Gastroesophageal sphincter (tissue), 4 donors: ENCODE data around the gene ZNF417. TPM values are rescaled to one million over a fixed set of nuclear protein-coding genes. Genes with fewer than 3 reads are reported as not detected.
"Not testable (repeated sequence)": the region's sequence is repeated elsewhere in the genome, so short reads cannot be mapped to it uniquely, and the experiment has no call there.

Experiments used
- ATAC-seq: fragments of 150-250 bp; one replicate; pipeline ENCODE4 v1.9.1; 2016; ENCODE audit warnings: mild to moderate bottlenecking, moderate library complexity
- H3K27ac ChIP-seq, 4 donors: fragments of 200-600 bp; sonication (generic) in 3 of 4; 1 replicate in 3 of 4; 2 replicates in 1 of 4; pipeline ENCODE4 v1.5.1; 2016 to 2019
- H3K27me3 ChIP-seq: fragments of 200-600 bp; sonication (generic); one replicate; pipeline ENCODE4 v1.5.1; 2019
- H3K36me3 ChIP-seq, 2 donors: fragments of 200-600 bp; sonication (generic); one replicate each; pipeline ENCODE4 v1.5.1; 2019; ENCODE audit warnings: control low read depth in 1 of 2
- H3K4me1 ChIP-seq, 3 donors: fragments of 200-600 bp; sonication (generic); 1 replicate in 2 of 3; 2 replicates in 1 of 3; pipeline ENCODE4 v1.5.1; 2016 to 2019; ENCODE audit warnings: control low read depth in 2 of 3
- H3K4me3 ChIP-seq, 2 donors: fragments of 200-600 bp; sonication (generic); one replicate each; pipeline ENCODE4 v1.5.1; 2019; ENCODE audit warnings: mild to moderate bottlenecking in 1 of 2, moderate library complexity in 1 of 2
- H3K9me3 ChIP-seq, 3 donors: fragments of 200-600 bp; sonication (generic); one replicate each; pipeline ENCODE4 v1.5.1; 2017 to 2019; ENCODE audit warnings: control low read depth in 2 of 3
- CTCF ChIP-seq, 4 experiments: fragments of 200-600 bp in 2 of 4; fragments of 450-650 bp in 2 of 4; sonication (generic) in 1 of 4; IDR thresholded peaks; one replicate each; pipeline ENCODE4 v1.5.1; 2017 to 2019; ENCODE audit warnings: antibody characterized with exemption in 4 of 4, mild to moderate bottlenecking in 2 of 4, moderate library complexity in 2 of 4
- EP300 ChIP-seq: sonication (generic); formaldehyde crosslinking; IDR thresholded peaks from one replicate; pipeline ENCODE4 v1.6.1; 2017; ENCODE audit warnings: antibody characterized with exemption, mild to moderate bottlenecking
- POLR2A ChIP-seq, 2 donors: fragments of 450-650 bp; IDR thresholded peaks; one replicate each; pipeline ENCODE4 v1.6.1; 2017; ENCODE audit warnings: antibody characterized with exemption in 2 of 2, mild to moderate bottlenecking in 2 of 2, moderate library complexity in 1 of 2
- POLR2AphosphoS5 ChIP-seq: sonication (generic); formaldehyde crosslinking; IDR thresholded peaks from one replicate; pipeline ENCODE4 v1.6.1; 2017; ENCODE audit warnings: antibody characterized with exemption
- WGBS, 2 donors: methylation state at CpG; one replicate each; pipeline ENCODE4 v1.1.5; 2018; ENCODE audit warnings: low coverage in 1 of 2; 5-methylcytosine and 5-hydroxymethylcytosine counted together
- total RNA-seq, 4 donors: library from RNA; depleted of rRNA; stranded (reverse); fragments of >200 nt; gene quantifications; one replicate each; pipeline ENCODE4 v1.1.0, GENCODE V29; 2016

The ZNF417 gene
- total RNA-seq, 4 donors from 2014 or later: 13.9 to 29.3 (median 16.0) TPM

GRCh38 chr19:57888107-57888559, 28.3 kb downstream of the ZNF417 start:
- TF ChIP-seq CTCF (IDR thresholded peaks at IDR 0.05): no peak
- TF ChIP-seq POLR2AphosphoS5: no peak
- no peak for TF ChIP-seq EP300
- no peak for TF ChIP-seq POLR2A (IDR thresholded peaks at IDR 0.05)
- peak overlapping the region; percentile 40 to 65 for H3K4me3 ChIP-seq
- no peaks in the 10 kb centered on the region for H3K27me3 ChIP-seq
- peak overlapping the region in 3 of 4 donors; percentile 74 to 80 (median 77) for H3K27ac ChIP-seq
- no peak for ATAC-seq
- H3K36me3 ChIP-seq: peaks cover 0 to 29% of the 10 kb centered on the region in 2 donors
- 1 to 10% methylated on average over 7 to 8 of the region's 8 CpGs for WGBS, 2 donors
- H3K4me1 ChIP-seq: peaks cover 0 to 21% (median 0%) of the 10 kb centered on the region in 3 donors
- peaks cover 0 to 50% (median 0%) of the 10 kb centered on the region in 3 donors for H3K9me3 ChIP-seq

- H3K4me3 ChIP-seq: peak overlapping the region in 1 of 2 donors; percentile 65
- no peaks in the 10 kb centered on the region for H3K27me3 ChIP-seq
- H3K27ac ChIP-seq: no peak overlapping the region
- H3K4me1 ChIP-seq: peaks cover 0 to 21% (median 0%) of the 10 kb centered on the region in 3 donors
- H3K36me3 ChIP-seq: peaks cover 0 to 34% of the 10 kb centered on the region in 2 donors
- TF ChIP-seq POLR2AphosphoS5 (no peak), EP300 (no peak), CTCF (IDR thresholded peaks at IDR 0.05) (no peak), POLR2A (IDR thresholded peaks at IDR 0.05) (no peak)
- WGBS, 2 donors: 9 to 27% methylated on average over 4 to 6 of the region's 6 CpGs
- H3K9me3 ChIP-seq: peaks cover 0 to 44% (median 0%) of the 10 kb centered on the region in 3 donors
- ATAC-seq: no peak
These were observed 29.0 kb downstream of the ZNF417 start for GRCh38 chr19:57887195-57887941.

GRCh38 chr19:57886046-57886445, 30.3 kb downstream of the ZNF417 start:
- Histone ChIP-seq H3K9me3 (peaks cover 0 to 42% (median 0%) of the 10 kb centered on the region in 3 donors), H3K36me3 (peaks cover 0 to 34% of the 10 kb centered on the region in 2 donors), H3K4me1 (peaks cover 0 to 21% (median 0%) of the 10 kb centered on the region in 3 donors), H3K27ac (no peak overlapping the region), H3K4me3 (no peak overlapping the region), H3K27me3 (no peaks in the 10 kb centered on the region)
- WGBS, 2 donors: 71 to 90% methylated on average over 3 of the region's 3 CpGs
- no peak for ATAC-seq
- TF ChIP-seq CTCF (IDR thresholded peaks at IDR 0.05): no peak
- no peak for TF ChIP-seq EP300
- TF ChIP-seq POLR2A (IDR thresholded peaks at IDR 0.05): no peak
- no peak for TF ChIP-seq POLR2AphosphoS5

GRCh38 chr19:57873883-57874799, 42.3 kb downstream of the ZNF417 start:
- H3K4me1 ChIP-seq, H3K27ac ChIP-seq, H3K27me3 ChIP-seq, ATAC-seq, H3K4me3 ChIP-seq: not testable (repeated sequence)
- Histone ChIP-seq H3K36me3 (peaks cover 0 to 59% of the 10 kb centered on the region in 2 donors), H3K9me3 (peaks cover 0 to 96% (median 2%) of the 10 kb centered on the region in 3 donors)
- WGBS, 2 donors: 86 to 87% methylated on average over 3 to 8 of the region's 8 CpGs

- peaks cover 0 to 97% (median 2%) of the 10 kb centered on the region in 3 donors for H3K9me3 ChIP-seq
- ATAC-seq: no peak
- H3K36me3 ChIP-seq: peaks cover 0 to 61% of the 10 kb centered on the region in 2 donors
- H3K27me3 ChIP-seq: no peaks in the 10 kb centered on the region
- H3K4me3 ChIP-seq: no peak overlapping the region
- no peak overlapping the region for H3K27ac ChIP-seq
- no peaks in the 10 kb centered on the region for H3K4me1 ChIP-seq
- no peak for TF ChIP-seq EP300
- no peak for TF ChIP-seq CTCF (IDR thresholded peaks at IDR 0.05)
- no peak for TF ChIP-seq POLR2AphosphoS5
- TF ChIP-seq POLR2A (IDR thresholded peaks at IDR 0.05): no peak
These were observed 43.9 kb downstream of the ZNF417 start for GRCh38 chr19:57872450-57872849.
